H1 (cell line): ENCODE data around the gene RALGAPB. TPM values are rescaled to one million over a fixed set of nuclear protein-coding genes. Genes with fewer than 3 reads are reported as not detected.

ENCODE experiments used
- CTCF ChIA-PET: fragments of 300-600 bp; sonication (Branson Sonifier 250); formaldehyde crosslinking; loops from one replicate; lab custom pipeline; 2021; ENCODE audit not compliant: partially characterized antibody; lab: Charles Lee
- POLR2A ChIA-PET: fragments of 300-600 bp; sonication (Branson Sonifier 250); formaldehyde crosslinking; loops from one replicate; lab custom pipeline; 2021; ENCODE audit warnings: inconsistent platforms; ENCODE audit not compliant: partially characterized antibody; lab: Charles Lee
- DNase-seq, 2 experiments: peaks; one replicate each; pipeline versions ENCODE4 v3.0.0 to v3.0.0-alpha.2; 2010 to 2022; ENCODE audit warnings: low spot score in 2 of 2, low read depth in 1 of 2, mixed read lengths in 1 of 2
- FAIRE-seq: peaks from 2 replicates; lab custom pipeline; 2011; peaks lifted over from hg19 to GRCh38; lab: Jason Lieb, UNC
- H2AFZ ChIP-seq: 2 replicates; pipeline ENCODE4 v1.8.1; 2012; ENCODE audit warnings: low read length, inconsistent platforms
- H2AK5ac ChIP-seq: 2 replicates; pipeline ENCODE4 v1.6.1; 2013; ENCODE audit warnings: low read depth, low read length
- H2BK120ac ChIP-seq: replicated peaks from 2 replicates; pipeline ENCODE3; 2013; ENCODE audit warnings: low read depth, low read length, inconsistent platforms
- H2BK12ac ChIP-seq: 2 replicates; pipeline ENCODE4 v1.6.1; 2013; ENCODE audit warnings: low read depth, low read length
- H2BK15ac ChIP-seq: 2 replicates; pipeline ENCODE4 v1.6.1; 2013; ENCODE audit warnings: low read length
- H2BK20ac ChIP-seq: 2 replicates; pipeline ENCODE4 v1.6.1; 2013; ENCODE audit warnings: low read length
- H2BK5ac ChIP-seq: 2 replicates; pipeline ENCODE4 v1.6.1; 2013; ENCODE audit warnings: low read depth, low read length
- H3K14ac ChIP-seq: 2 replicates; pipeline ENCODE4 v1.6.1; 2013; ENCODE audit warnings: inconsistent platforms; ENCODE audit not compliant: insufficient read length
- H3K18ac ChIP-seq: 2 replicates; pipeline ENCODE4 v1.6.1; 2013; ENCODE audit warnings: low read length; ENCODE audit errors: extremely low read depth
- H3K23ac ChIP-seq: 2 replicates; pipeline ENCODE4 v1.6.1; 2013; ENCODE audit warnings: inconsistent platforms; ENCODE audit not compliant: insufficient read length
- H3K23me2 ChIP-seq: 2 replicates; pipeline ENCODE4 v1.6.1; 2013; ENCODE audit warnings: low read depth, low read length
- H3K27ac ChIP-seq: 2 replicates; pipeline ENCODE4 v1.6.1; 2011; ENCODE audit warnings: low read depth, low read length, inconsistent platforms
- H3K27me3 ChIP-seq, 4 experiments: replicated peaks in 1 of 4; 1 replicate in 1 of 4; 2 replicates in 3 of 4; pipeline versions ENCODE4 v1.6.1 to v1.8.1; 2011 to 2013; ENCODE audit warnings: low read length in 3 of 4, mild to moderate bottlenecking in 3 of 4, inconsistent platforms in 2 of 4, mixed read lengths in 2 of 4, moderate library complexity in 1 of 4; ENCODE audit not compliant: control insufficient read depth in 3 of 4, insufficient read depth in 3 of 4; ENCODE audit errors: extremely low read depth in 1 of 4
- H3K36me3 ChIP-seq, 4 experiments: 2 replicates each; pipeline versions ENCODE4 v1.6.1 to v1.8.1; 2011 to 2013; ENCODE audit warnings: mild to moderate bottlenecking in 4 of 4, low read length in 3 of 4, moderate library complexity in 2 of 4, control low read depth in 1 of 4, inconsistent platforms in 1 of 4; ENCODE audit not compliant: insufficient read depth in 4 of 4, control insufficient read depth in 2 of 4
- H3K4ac ChIP-seq: replicated peaks from 2 replicates; pipeline ENCODE3; 2013; ENCODE audit warnings: low read length, low read depth, mixed read lengths, inconsistent platforms; ENCODE audit not compliant: insufficient read length
- H3K4me1 ChIP-seq, 4 experiments: replicated peaks in 1 of 4; 1 replicate in 1 of 4; 2 replicates in 3 of 4; pipeline versions ENCODE4 v1.6.1 to v1.8.1; 2011 to 2013; ENCODE audit warnings: low read length in 3 of 4, inconsistent platforms in 2 of 4, mixed read lengths in 1 of 4; ENCODE audit not compliant: insufficient read depth in 4 of 4, control insufficient read depth in 3 of 4
- H3K4me2 ChIP-seq, 2 experiments: 2 replicates each; pipeline versions ENCODE4 v1.6.1 to v1.8.1; 2011 to 2013; ENCODE audit warnings: low read depth in 2 of 2, low read length in 2 of 2, control low read depth in 1 of 2, inconsistent platforms in 1 of 2, mild to moderate bottlenecking in 1 of 2; ENCODE audit not compliant: insufficient read depth in 1 of 2
- H3K4me3 ChIP-seq, 4 experiments: fragments of 200-600, 300-600 bp in 1 of 4; sonication (generic), shearing (Covaris generic), sonication (Bioruptor Twin) in 1 of 4; 2 replicates each; pipeline versions ENCODE4 v1.5.1 to v1.8.1; 2011 to 2016; ENCODE audit warnings: low read length in 4 of 4, low read depth in 3 of 4, control low read depth in 2 of 4, inconsistent platforms in 2 of 4, mild to moderate bottlenecking in 2 of 4, mixed read lengths in 1 of 4, moderate library complexity in 1 of 4; ENCODE audit not compliant: insufficient read depth in 2 of 4; ENCODE audit errors: extremely low read depth in 1 of 4
- H3K56ac ChIP-seq: replicated peaks from 2 replicates; pipeline ENCODE3; 2013; ENCODE audit warnings: low read depth, mild to moderate bottlenecking, mixed read lengths, low read length, inconsistent platforms; ENCODE audit not compliant: insufficient read length
- H3K79me1 ChIP-seq: 2 replicates; pipeline ENCODE4 v1.6.1; 2013; ENCODE audit warnings: low read depth, low read length, control low read depth
- H3K79me2 ChIP-seq, 2 experiments: 2 replicates each; pipeline versions ENCODE4 v1.6.1 to v1.8.1; 2012 to 2013; ENCODE audit warnings: low read length in 2 of 2, mild to moderate bottlenecking in 2 of 2, inconsistent platforms in 1 of 2; ENCODE audit not compliant: insufficient read depth in 2 of 2, control insufficient read depth in 1 of 2
- H3K9ac ChIP-seq, 4 experiments: replicated peaks in 1 of 4; 1 replicate in 1 of 4; 2 replicates in 3 of 4; pipeline versions ENCODE4 v1.6.1 to v1.8.1; 2011 to 2013; ENCODE audit warnings: low read depth in 3 of 4, low read length in 3 of 4, control low read depth in 2 of 4, mild to moderate bottlenecking in 2 of 4, moderate library complexity in 2 of 4, inconsistent platforms in 1 of 4; ENCODE audit errors: extremely low read depth in 1 of 4
- H3K9me3 ChIP-seq, 2 experiments: 2 replicates each; pipeline versions ENCODE4 v1.6.1 to v1.8.1; 2012 to 2013; ENCODE audit warnings: mild to moderate bottlenecking in 2 of 2, moderate library complexity in 2 of 2, control low read depth in 1 of 2, inconsistent platforms in 1 of 2, low read depth in 1 of 2, low read length in 1 of 2, mixed read lengths in 1 of 2; ENCODE audit not compliant: insufficient read depth in 2 of 2
- H4K20me1 ChIP-seq, 2 experiments: replicated peaks in 1 of 2; 2 replicates each; pipeline versions ENCODE3 to v1.8.1; 2011 to 2013; ENCODE audit warnings: inconsistent platforms in 2 of 2, low read length in 2 of 2, mild to moderate bottlenecking in 1 of 2; ENCODE audit not compliant: insufficient read depth in 2 of 2, control insufficient read depth in 1 of 2
- H4K5ac ChIP-seq: 2 replicates; pipeline ENCODE4 v1.6.1; 2013; ENCODE audit warnings: low read length, low read depth, mixed read lengths, inconsistent platforms; ENCODE audit not compliant: insufficient read length
- H4K8ac ChIP-seq: 2 replicates; pipeline ENCODE4 v1.8.0; 2013; ENCODE audit warnings: mild to moderate bottlenecking, moderate library complexity, low read length, inconsistent platforms; ENCODE audit not compliant: insufficient read depth; ENCODE audit errors: extremely low read depth
- H4K91ac ChIP-seq: replicated peaks from 2 replicates; pipeline ENCODE3; 2013; ENCODE audit warnings: low read length, mixed read lengths, inconsistent platforms; ENCODE audit not compliant: insufficient read length
- CBX5 ChIP-seq: fragments of 300-800, 300-1000 bp; sonication (generic); IDR thresholded peaks from 2 replicates; pipeline ENCODE4 v1.7.1; 2016; ENCODE audit warnings: antibody characterized with exemption, low read length, low read depth
- CEBPB ChIP-seq: IDR thresholded peaks from 2 replicates; pipeline ENCODE4 v1.6.1; 2012; ENCODE audit warnings: low read depth, low read length
- CREB1 ChIP-seq: IDR thresholded peaks from 2 replicates; pipeline ENCODE4 v1.6.1; 2012; ENCODE audit warnings: inconsistent platforms
- GABPA ChIP-seq: IDR thresholded peaks from 2 replicates; pipeline ENCODE4 v1.6.1; 2011; ENCODE audit warnings: mild to moderate bottlenecking, low read length, moderate library complexity, borderline replicate concordance; ENCODE audit not compliant: insufficient read depth
- JUND ChIP-seq: IDR thresholded peaks from 2 replicates; pipeline ENCODE4 v1.6.1; 2011; ENCODE audit warnings: mild to moderate bottlenecking, improper control_type of control experiment, low read length
- NANOG ChIP-seq: IDR thresholded peaks from 2 replicates; pipeline ENCODE4 v1.6.1; 2011; ENCODE audit warnings: low read length, low read depth, mild to moderate bottlenecking, inconsistent platforms; ENCODE audit not compliant: insufficient read depth, poor library complexity, severe bottlenecking
- PHF8 ChIP-seq: fragments of 200-600 bp; sonication (generic); conservative IDR thresholded peaks from 2 replicates; pipeline ENCODE4 v1.7.1; 2012; ENCODE audit warnings: low read depth, mild to moderate bottlenecking, inconsistent platforms, low read length, moderate library complexity
- RAD21 ChIP-seq, 2 experiments: IDR thresholded peaks in 1 of 2; conservative IDR thresholded peaks in 1 of 2; 2 replicates each; pipeline ENCODE4 v1.6.1; 2011; ENCODE audit warnings: low read depth in 2 of 2, low read length in 2 of 2, improper control_type of control experiment in 1 of 2, inconsistent platforms in 1 of 2, mild to moderate bottlenecking in 1 of 2, moderate library complexity in 1 of 2
- RBBP5 ChIP-seq: IDR thresholded peaks from 2 replicates; pipeline ENCODE4 v1.7.1; 2012; ENCODE audit warnings: low read depth, mild to moderate bottlenecking, inconsistent platforms, low read length, moderate library complexity, borderline replicate concordance
- RFX5 ChIP-seq: IDR thresholded peaks from 2 replicates; pipeline ENCODE4 v1.6.1; 2011; ENCODE audit warnings: low read depth, low read length, improper control_type of control experiment, borderline replicate concordance
- SIN3A ChIP-seq, 2 experiments: IDR thresholded peaks in 1 of 2; conservative IDR thresholded peaks in 1 of 2; 2 replicates each; pipeline ENCODE4 v1.6.1; 2011 to 2012; ENCODE audit warnings: low read length in 2 of 2, improper control_type of control experiment in 1 of 2, low read depth in 1 of 2, mild to moderate bottlenecking in 1 of 2
- SP4 ChIP-seq: IDR thresholded peaks from 2 replicates; pipeline ENCODE4 v1.6.1; 2012; ENCODE audit warnings: low read length, inconsistent platforms
- SUZ12 ChIP-seq: fragments of 200-600 bp; sonication (generic); IDR thresholded peaks from 2 replicates; pipeline ENCODE4 v1.6.1; 2012; ENCODE audit warnings: mild to moderate bottlenecking, inconsistent platforms, low read length, moderate library complexity, mixed read lengths
- TAF7 ChIP-seq: optimal IDR thresholded peaks from 2 replicates; pipeline ENCODE3; 2011; ENCODE audit warnings: low read depth, mild to moderate bottlenecking, inconsistent platforms, low read length, moderate library complexity, borderline replicate concordance
- WGBS, 2 experiments: shearing (Covaris generic) in 1 of 2; methylation state at CpG; one replicate each; pipeline versions ENCODE4 v1.1.6 to v1.1.7; 2013 to 2015; ENCODE audit warnings: low lambda C conversion rate in 2 of 2, mixed read lengths in 2 of 2, inconsistent platforms in 1 of 2, low coverage in 1 of 2, missing lambda C conversion rate in 1 of 2; ENCODE audit not compliant: insufficient replicate concordance in 2 of 2, insufficient coverage in 1 of 2, insufficient read length in 1 of 2; ENCODE audit errors: extremely low coverage in 1 of 2, missing lambda C conversion rate in 1 of 2; 5-methylcytosine and 5-hydroxymethylcytosine counted together
- polyA plus RNA-seq, 7 experiments: library from polyadenylated mRNA; depleted of rRNA in 3 of 7; stranded (reverse) in 5 of 7; unstranded in 2 of 7; fragments of >200 nt in 5 of 7; fragments of 200-250 nt in 2 of 7; gene quantifications; 1 replicate in 5 of 7; 2 replicates in 1 of 7; 4 replicates in 1 of 7; pipeline versions ENCODE4 v1.2.1 to v1.2.3, GENCODE V29; 2011 to 2013; ENCODE audit warnings: missing spikeins in 2 of 7, mixed read lengths in 2 of 7
- total RNA-seq: library from RNA; stranded (reverse); fragmentation: NEBNext Ultra II Directional; extraction: Animal tissue kit (Norgen Biotek cat#: 25700); gene quantifications from 2 replicates; pipeline ENCODE4 v1.2.1, GENCODE V29; 2021

Gene RALGAPB
- total and polyA plus RNA-seq, 2 of the 8 experiments (the other 6 are each of a cell fraction or from before 2014, with no cell fraction given) = 10.6 to 35.1 TPM

- Histone ChIP-seq H2BK5ac (no peak overlapping the region), H2AFZ (no peak overlapping the region), H3K14ac (no peak overlapping the region), H3K9me3 (no peaks in the 10 kb centered on the region), H2BK12ac (no peak overlapping the region), H3K79me2 (no peaks in the 10 kb centered on the region), H4K91ac (no peak overlapping the region), H3K4me3 (no peak overlapping the region), H3K79me1 (no peaks in the 10 kb centered on the region), H3K18ac (no peak overlapping the region), H3K4ac (no peak overlapping the region), H3K4me2 (no peak overlapping the region), H2BK15ac (no peak overlapping the region), H3K23me2 (peaks cover 7% of the 10 kb centered on the region; the same call in 1 of the 2 replicates), H3K56ac (no peak overlapping the region), H3K4me1 (peaks cover 0 to 16% (median 7%) of the 10 kb centered on the region in 4 experiments; a peak in 6 of 7 replicates), H3K27me3 (peaks cover 0 to 9% (median 4%) of the 10 kb centered on the region in 4 experiments; a peak in 4 of 7 replicates), H4K5ac (no peak overlapping the region), H4K8ac (no peak overlapping the region), H2BK20ac (no peak overlapping the region), H3K9ac (no peak overlapping the region), H3K27ac (no peak overlapping the region), H2BK120ac (no peak overlapping the region), H4K20me1 (no peaks in the 10 kb centered on the region), H3K36me3 (no peaks in the 10 kb centered on the region), H2AK5ac (no peak overlapping the region), H3K23ac (no peak overlapping the region)
- FAIRE-seq = no peak
- DNase-seq = no peak
- 68% methylated on average over 4 of the region's 4 CpGs; no CpG with 5 or more reads in 1 of the 2 experiments for WGBS, 2 experiments
- CTCF ChIA-PET = interaction anchor here (0.7 to 1.8 kb wide), 6 partner anchors 10 to 533 kb away, joined by 3 to 7 read pairs (median 3); no protein-coding TSS in a partner anchor
- POLR2A ChIA-PET = interaction anchor here (0.8 kb wide), 1 partner anchor 17 kb away, joined by 4 read pairs; no protein-coding TSS in a partner anchor
- TF ChIP-seq RFX5 = no peak
- no peak for TF ChIP-seq JUND
- TF ChIP-seq TAF7 = no peak
- no peak for TF ChIP-seq GABPA
- TF ChIP-seq CEBPB = no peak
- no peak for TF ChIP-seq SUZ12
- no peak for TF ChIP-seq RAD21 (IDR thresholded peaks at IDR 0.05 in 1 of 2, conservative IDR thresholded peaks at IDR 0.05 in 1 of 2; ENCODE audit: low read depth in 2 of 2, low read length in 2 of 2)
- TF ChIP-seq CREB1 = no peak
- no peak for TF ChIP-seq CBX5
- TF ChIP-seq NANOG = no peak
- no peak for TF ChIP-seq SIN3A (conservative IDR thresholded peaks at IDR 0.05 in 1 of 2, IDR thresholded peaks at IDR 0.05 in 1 of 2; ENCODE audit: low read depth in 1 of 2, low read length in 2 of 2)
- no peak for TF ChIP-seq PHF8
- no peak for TF ChIP-seq SP4
- no peak for TF ChIP-seq RBBP5
These were observed 132.2 kb downstream of the RALGAPB start for GRCh38 chr20:38604873-38605303.
